Stimulated activated CD8-positive, alpha-beta memory T cell treated with anti-CD3 and anti-CD28 coated beads, Interleukin-4, amount 100 ng/mL, for 48 hours (primary cell): ENCODE data around the gene TACC3.

Source experiments
- DNase-seq: peaks from one replicate; pipeline ENCODE4 v3.0.0-alpha.2; 2020

The TACC3 gene

DNA sequence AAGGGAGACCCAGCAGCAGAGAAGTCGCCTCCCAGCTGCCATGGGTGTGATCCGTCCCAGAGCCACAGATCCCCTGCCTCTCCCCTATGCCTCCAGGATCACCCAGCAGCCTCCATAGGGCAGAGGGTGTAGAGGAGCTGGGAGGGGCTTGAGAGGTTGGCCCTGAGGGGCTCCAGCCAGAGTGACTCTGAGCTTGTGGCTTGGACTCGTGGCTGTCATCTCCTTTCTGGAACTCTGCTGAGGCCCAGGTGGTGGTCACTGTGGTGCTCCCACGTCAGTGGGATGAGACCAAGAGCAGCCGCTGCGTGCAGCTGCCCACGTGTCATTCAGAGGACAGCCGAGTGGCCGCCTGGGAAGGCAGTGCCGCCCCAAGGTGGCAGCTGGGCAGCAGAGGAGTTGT is 4.2 kb downstream of the TACC3 start:
- DNase-seq = no peak

DNA sequence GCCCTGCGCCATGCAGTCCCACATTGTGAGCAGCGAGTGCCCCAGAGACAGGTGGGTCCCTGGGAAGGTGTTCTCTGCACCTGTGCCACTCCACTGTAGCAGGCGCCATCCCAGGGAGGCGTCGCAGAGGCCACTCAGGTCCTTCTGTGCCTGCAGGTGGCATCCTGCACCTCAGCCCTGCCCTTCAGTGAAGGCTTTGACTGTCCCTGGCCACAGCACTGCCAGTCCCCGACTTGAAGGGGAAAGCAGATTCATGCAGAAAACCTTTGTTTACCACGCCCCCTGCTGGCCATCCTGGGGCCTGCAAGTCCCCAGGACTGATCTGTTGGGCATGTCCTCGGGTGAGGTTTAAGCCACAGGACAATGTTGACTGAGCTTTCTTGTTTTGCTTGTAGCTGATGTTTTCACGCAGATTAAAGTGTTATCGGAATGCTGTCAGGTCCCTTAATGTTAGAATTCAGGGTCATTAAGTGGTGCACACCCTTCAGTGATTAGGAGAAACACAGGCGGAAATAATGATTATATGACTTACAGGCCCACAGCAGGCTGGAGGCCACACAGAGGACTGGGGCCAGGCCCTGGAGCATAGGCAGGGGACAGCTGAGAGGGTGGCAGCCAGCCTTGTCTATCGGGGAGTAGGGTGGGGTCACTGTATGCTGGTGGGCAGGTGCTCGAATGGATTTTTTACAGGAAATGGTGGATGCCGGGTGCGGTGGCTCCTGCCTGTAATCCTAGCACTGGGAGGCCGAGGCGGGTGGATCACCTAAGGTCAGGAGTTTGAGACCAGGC is 5.0 kb downstream of the TACC3 start:
- peak; percentile 96 for DNase-seq

DNA sequence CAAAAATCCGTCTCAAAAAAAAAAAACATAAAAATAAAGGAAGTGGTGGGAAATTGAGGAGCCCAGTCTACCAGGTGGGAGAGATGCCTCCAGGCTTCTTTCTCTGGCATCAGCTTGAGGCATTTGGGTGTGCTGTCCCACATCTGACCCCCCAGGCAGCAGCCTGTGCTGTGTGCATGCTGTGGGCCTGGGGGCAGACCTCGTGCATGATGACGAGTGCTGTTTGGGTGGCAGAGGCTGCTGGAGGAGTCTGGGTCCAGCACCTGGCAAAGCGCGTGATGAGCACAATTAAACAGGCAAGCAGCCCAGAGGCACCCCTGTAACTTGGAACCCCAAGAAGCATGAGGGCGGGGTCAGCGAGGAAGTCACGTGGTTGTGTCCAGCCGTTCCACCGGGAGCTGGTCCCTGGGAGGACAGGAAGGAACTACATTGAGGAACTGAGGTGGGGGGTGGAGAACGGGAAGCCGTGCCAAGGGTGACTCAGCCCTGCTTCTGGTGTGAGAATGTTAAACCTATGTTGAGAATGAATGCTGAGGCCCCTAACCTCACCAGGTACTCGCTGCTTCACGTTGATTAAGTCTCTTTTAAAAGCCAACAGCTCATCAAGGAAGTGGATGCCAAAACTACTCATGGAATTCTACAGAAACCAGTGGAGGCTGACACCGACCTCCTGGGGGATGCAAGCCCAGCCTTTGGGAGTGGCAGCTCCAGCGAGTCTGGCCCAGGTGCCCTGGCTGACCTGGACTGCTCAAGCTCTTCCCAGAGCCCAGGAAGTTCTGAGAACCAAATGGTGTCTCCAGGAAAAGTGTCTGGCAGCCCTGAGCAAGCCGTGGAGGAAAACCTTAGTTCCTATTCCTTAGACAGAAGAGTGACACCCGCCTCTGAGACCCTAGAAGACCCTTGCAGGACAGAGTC is 6.1 kb downstream of the TACC3 start:
- no peak for DNase-seq

DNA sequence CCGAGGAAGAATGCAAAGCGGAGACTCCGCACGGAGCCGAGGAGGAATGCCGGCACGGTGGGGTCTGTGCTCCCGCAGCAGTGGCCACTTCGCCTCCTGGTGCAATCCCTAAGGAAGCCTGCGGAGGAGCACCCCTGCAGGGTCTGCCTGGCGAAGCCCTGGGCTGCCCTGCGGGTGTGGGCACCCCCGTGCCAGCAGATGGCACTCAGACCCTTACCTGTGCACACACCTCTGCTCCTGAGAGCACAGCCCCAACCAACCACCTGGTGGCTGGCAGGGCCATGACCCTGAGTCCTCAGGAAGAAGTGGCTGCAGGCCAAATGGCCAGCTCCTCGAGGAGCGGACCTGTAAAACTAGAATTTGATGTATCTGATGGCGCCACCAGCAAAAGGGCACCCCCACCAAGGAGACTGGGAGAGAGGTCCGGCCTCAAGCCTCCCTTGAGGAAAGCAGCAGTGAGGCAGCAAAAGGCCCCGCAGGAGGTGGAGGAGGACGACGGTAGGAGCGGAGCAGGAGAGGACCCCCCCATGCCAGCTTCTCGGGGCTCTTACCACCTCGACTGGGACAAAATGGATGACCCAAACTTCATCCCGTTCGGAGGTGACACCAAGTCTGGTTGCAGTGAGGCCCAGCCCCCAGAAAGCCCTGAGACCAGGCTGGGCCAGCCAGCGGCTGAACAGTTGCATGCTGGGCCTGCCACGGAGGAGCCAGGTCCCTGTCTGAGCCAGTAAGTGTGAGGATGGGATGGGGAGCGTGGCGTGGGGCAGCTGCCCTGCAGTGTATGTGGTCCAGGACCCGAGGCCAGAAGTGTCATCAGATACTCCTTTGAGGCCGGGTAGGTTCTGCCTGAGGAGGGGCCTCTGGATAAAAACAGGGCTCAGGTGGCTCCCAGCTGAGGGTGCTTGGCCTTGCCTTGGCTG is 7.0 kb downstream of the TACC3 start:
- DNase-seq = no peak

DNA sequence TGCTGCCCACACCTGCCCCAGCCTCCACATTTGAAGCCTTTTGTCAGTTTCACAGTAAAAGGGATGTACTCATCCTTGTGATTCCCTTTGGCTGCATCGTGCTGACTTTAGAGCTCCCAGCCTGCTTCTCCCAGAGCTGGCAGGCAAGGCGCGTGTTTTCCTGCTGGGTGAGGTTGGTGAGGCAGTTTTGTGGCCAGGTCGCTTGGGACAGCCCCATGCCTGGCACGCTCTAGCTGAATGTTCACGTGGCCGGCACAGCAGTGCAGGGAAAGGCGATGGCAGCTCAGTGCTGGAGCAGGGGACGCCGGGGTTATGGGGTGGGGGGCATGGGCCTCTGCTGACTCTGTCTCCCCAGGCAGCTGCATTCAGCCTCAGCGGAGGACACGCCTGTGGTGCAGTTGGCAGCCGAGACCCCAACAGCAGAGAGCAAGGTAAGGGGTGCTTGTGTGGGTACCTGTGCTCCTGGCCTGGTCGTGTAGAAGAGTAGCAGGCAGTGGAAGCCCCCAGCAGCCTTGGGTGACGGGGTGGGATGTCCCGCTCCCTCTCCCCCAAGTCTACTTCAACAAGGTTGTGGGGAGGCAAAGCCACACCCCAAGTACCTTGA is 9.3 kb downstream of the TACC3 start:
- DNase-seq = no peak

DNA sequence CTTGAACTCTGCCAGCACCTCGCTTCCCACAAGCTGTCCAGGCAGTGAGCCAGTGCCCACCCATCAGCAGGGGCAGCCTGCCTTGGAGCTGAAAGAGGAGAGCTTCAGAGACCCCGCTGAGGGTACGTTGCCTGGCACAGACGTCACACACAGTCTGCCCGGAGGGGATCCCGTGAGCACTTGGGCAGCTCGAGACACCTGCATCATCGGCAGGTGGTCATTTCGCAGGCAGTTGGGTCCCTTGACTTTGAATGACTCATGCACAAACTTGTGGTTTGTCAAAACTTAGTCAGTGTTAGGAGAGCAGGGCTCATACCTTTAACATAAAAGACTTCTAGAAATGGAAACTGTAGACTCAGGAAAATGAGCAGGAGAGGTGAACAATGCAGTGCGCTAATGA is 9.9 kb downstream of the TACC3 start:
- DNase-seq = no peak

DNA sequence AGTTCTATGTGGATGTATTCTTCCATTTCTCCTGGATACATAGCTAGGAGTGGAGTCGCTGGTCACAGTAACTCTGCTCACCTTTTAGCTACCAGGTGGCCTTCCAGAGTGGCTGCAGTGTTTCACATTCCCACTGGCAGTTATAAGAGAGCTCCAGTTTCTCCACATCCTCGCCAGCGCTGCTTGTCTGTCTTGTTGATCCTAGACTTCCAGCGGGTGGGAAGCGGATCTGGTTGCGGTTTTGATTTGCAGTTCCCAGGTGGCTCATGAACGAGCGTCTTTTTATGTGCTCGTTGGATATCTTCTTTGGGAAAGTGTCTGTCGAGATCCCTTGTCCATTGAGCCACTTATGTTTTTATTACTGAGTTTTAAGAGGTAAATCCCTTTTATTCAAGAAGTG is 11.6 kb downstream of the TACC3 start:
- DNase-seq = no peak

DNA sequence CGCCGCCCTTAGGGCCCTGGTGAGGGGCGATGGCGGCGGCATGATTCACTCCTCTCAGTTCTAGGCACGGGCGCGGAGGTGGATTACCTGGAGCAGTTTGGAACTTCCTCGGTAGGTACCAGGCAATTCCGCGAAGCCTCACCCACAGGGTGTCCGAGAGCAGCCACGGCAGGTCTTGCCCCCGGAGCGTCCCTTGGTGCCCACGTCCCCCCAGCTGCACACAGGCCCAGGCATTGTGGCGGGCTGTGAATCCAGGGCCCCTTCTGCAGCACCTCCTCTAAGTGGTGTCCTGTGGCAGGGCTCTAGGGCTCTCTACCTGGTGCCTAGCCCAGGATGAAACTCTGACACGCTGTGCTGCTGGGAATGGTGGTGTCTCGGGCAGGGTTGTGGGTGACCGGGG is 13.9 kb downstream of the TACC3 start:
- DNase-seq = no peak

DNA sequence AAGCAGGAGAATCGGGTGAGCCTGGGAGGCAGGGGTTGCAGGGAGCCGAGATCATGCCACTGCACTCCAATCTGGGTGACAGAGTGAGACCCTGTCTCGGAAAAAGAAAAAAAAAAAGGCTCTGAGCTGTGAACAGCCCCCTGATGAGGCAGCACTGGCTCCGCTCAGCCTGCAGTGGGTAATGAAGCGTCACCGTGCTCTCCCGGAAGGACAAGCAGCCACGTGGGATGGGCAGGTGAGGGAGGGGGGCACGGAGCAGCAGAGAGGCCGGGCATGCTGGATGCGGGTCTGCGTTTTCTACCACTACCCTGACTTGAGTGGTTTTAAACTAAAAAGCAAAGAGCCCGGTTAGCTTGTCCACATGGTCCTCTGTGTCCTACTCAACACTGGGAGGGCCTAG is 15.5 kb downstream of the TACC3 start:
- DNase-seq = no peak

DNA sequence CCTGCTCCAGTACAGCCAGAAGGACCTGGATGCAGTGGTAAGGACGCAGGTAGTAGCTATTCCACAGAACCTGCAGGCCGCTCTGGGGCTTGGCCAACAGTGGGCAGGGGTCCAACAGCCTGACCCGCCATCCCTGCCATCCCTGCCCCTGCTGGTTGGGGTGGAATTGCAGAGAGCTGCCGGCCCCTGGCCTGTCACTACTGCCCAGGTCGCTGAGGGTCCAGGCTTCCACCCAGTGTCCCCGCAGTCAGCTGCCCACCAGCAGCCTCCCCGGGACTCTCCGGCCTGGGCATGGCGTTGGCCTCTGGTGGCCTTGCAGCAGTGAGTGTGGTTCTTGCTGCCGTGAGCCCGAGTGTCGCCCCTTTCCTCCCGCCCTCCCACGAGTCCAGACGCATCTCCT is 16.3 kb downstream of the TACC3 start:
- no peak for DNase-seq

DNA sequence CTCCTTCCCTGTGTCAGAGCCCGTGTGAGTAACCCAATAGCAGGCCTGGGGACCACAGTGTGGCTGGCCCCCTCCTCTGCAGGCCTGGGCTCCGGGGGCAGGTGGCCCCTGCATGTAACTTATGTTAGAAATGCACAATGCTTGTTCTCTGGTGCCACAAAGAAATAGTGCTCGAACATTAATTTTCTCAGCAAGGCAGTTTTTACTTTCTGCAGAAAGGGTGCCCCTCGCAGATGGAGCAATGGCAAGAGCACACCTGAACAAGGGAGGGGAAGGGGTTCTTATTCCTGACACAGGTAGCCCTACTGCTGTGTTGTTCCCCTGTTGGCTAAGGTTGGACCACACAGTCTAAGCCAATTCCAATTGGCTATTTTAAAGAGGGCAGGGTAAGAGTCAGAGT is 17.1 kb downstream of the TACC3 start:
- DNase-seq = no peak

DNA sequence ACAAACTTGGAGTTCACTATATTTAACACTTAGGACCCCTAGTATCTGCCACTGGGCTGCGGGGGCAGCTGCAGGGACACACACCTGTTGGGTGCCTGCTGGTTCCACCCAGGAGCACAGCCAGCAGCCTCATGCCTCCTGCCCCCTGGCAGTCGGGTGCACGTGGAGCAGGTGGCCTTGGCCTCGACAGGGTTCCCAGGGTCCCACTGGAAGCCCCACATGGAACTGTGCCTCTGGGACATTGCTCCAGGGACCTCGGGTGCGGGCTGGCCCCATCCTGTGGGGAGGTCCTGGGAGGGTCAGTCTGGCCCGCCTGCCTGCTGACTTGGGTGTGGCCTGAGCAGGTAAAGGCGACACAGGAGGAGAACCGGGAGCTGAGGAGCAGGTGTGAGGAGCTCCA is 18.0 kb downstream of the TACC3 start:
- DNase-seq = no peak

DNA sequence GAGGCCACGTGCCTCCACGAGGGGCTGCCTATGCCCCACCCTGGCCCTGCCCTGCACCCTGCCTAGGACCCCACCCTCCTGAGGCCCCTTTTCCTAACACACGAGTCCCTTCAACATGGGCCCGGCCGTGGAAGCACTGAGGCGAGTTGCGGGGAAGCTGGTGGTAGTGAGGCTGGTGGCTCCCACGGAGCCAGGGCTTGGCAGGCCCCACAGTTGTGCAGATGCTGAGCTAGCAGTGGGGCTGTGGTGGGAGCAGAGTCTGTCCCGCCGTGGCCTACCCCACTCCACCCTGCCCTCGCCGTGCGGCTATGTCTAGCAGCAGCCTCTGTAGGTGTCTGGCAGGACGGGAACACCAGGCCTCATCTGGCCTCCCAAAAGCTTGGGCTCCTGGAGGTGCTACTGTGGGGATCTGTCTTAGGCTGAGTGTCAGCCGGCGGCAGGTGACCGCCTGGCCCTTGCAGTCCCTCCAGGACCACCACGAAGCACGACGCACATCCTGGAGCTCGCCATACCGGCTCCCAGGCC is 18.8 kb downstream of the TACC3 start:
- DNase-seq = no peak

DNA sequence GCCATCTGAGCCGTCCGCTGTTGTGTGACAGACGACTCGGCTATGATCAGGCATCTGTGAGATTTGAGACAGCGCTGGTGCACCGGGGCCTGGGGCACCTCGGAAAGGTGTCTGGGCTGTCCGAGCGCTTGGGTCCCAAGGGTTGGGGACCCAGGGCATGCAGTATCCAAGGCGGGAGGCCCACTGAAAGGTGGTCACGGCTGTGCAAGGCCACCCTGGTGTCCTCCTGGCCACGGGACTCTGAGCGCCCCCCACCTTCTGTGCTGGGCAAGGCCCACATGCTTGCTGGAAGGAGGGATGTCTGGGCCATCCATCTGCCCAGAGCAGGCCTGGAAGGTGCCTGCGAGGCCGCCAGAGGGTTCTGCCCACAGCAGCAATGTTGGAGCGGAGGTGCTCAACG is 19.9 kb downstream of the TACC3 start:
- no peak for DNase-seq

DNA sequence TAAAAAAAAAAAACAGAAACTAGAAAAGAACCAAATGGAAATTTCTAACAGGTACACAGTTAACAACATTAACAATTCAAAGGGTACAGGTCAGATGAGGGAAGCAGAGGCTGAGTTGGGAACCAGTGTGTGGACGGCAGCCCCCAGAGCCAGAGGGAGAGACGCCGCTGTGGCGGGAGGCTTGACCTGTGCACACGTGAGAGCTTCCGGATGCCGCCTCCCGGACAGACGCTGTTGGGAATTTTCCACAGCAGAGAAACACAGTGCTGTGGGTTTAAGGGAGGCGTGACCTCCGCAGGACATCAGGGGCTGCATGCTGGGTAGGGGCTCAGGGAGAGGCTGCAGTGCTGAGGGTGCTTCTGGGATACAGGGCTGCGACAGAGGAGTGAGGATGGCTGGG is 22.2 kb downstream of the TACC3 start:
- no peak for DNase-seq

DNA sequence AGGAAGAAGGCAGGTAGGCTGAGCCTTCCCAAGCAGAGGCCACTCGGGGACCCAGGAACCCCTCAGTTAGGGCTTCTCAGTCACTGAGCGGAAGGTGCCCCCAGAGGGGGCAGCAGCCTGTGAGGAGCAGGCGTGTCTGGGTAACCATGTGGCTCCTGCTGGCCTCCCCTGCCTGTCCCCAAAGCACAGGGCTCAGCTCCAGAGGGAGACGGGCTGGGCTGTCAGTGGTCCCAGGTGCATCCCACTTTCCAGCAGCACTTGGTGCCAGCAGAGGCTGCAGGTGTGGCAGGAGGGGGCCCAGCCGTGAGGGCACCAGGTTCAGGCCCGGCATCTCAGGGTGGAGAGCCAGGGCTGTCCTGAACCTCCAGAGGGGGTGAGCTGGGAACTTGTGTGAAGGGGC is 22.7 kb downstream of the TACC3 start:
- no peak for DNase-seq

DNA sequence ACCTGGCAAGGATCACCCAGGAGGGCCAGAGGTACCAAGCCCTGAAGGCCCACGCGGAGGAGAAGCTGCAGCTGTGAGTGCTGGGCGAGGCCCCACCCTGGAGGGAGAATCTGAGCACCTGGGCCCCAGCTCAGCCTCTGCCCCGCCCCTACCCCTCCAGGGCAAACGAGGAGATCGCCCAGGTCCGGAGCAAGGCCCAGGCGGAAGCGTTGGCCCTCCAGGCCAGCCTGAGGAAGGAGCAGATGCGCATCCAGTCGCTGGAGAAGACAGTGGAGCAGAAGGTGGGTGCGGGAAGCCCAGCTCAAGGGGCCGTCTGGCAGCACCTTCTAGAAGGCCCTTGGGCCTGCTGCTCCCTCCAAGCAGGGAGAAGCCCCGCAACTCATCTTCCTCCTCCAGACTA is 23.2 kb downstream of the TACC3 start:
- no peak for DNase-seq

DNA sequence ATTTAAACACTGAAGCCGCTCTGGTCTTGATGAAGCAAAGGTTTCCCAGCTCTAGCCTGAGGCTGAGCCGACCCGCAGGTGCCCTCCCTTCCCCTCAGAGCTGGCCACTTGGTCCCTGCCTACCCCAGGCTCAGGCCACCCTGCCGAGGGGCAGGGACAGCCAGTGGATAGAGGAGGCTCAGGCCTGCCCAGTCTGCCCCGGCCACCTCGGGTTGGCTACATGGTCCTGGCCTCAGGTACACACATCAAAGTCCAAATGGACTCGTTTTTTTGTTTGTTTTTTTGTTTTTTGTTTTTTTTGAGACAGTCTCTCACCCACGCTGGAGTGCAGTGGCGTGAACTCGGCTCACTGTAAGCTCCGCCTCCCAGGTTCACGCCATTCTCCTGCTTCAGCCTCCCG is 23.8 kb downstream of the TACC3 start:
- no peak for DNase-seq

DNA sequence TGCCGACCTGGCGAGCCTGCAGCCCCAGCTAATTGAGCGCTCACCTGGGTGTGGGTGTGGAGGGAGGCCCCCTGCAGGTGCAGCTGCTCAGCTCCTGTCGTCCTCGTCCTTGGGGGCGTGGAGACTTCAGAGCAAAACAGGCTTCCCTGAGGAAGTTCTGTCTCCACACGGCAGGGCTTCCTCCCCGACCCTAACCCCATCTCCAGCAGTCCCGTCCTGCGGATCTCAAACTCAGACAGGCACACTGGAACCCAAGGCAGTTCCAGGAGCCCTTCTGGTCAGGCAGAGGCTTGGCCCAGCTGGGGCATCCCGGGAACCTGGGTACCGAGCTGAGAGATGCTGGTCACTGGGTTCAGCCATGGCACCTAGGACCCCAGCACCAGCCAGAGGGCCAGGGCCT is 24.4 kb downstream of the TACC3 start:
- DNase-seq = no peak

DNA sequence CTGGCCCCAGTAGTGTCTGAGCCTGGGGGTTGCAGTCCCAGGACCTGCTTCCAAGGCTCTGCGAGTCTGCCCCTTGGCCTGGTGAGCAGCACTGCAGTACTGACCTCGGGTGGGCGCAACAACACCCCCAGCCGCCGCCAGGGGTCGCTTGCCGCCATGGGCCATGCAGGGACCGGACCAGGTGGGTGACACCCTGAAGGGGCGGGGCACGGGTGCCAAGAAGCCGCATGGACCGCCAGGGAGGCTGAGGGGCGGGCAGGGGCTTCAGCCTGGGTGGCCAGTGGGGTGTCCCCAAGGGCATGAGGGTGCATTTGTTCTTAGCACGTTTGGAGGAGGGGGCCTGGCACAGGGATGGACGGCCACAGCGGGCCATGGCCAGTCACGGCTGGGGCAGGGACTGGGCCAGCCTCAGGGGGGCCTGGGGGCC is 25.0 kb downstream of the TACC3 start:
- peak; percentile 94 for DNase-seq

DNA sequence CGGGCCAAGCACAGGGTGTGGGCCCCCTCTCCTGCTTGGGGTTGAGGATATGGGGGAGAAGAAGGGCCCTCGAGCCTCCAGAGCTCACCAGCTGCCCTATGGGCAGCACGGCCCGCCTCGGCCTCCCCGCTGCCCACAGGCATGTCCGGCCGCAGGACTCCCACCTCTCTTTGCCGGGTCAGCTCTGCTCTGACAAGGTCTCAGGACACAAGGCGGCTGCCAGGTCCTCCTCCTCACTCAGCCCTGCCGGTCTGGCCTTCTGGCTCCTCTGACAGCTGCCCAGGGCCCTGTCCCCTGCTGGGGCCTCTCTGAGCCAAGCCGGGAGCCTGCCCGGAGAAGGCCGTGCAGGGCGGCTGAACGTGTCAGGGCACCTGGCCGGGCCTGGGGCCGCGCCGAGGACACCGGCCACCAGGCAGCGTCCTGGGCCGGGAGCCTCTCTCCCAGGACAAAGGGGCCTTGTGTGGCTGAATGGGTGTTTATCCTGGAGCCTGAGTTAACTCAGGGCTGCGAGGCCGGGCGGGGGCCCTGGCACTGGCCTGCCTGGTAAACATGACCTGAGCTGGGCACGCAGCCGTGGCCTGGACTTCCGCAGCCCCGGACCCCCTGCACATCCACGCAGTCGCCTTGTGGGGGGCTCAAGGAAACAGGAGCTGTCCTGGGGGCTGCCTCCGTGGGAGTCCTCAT is 25.7 kb downstream of the TACC3 start:
- DNase-seq = no peak

DNA sequence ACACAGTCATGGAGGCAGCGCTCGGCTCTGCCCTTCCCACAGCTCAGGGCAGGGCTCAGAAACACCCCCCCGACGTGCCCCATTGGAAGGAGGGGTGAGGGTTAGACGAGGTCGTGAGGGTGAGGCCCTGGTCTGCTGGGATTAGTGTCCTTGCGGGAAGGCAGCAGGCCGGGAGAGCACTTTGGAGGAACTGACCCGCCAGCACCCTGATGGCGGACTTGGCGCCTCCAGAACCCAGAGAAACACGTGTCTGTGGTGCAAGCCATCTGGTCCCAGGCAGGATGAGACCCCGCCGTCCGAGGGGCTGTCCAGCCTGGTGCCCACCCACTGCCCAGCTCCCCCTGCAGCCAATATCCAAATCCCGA is 26.3 kb downstream of the TACC3 start:
- DNase-seq = no peak
